KOPT-K1 (cell line): ENCODE data around the gene CDH12.
"Not testable (repeated sequence)": the region's sequence is repeated elsewhere in the genome, so short reads cannot be mapped to it uniquely, and the experiment has no call there.

Experiments used
- H3K27ac ChIP-seq: fragments of 200-600 bp; sonication (generic); 2 replicates; pipeline ENCODE4 v1.5.1; 2016; ENCODE audit warnings: antibody characterized with exemption, mild to moderate bottlenecking, low read depth, low read length; ENCODE audit not compliant: poor library complexity, severe bottlenecking
- H3K36me3 ChIP-seq: fragments of 200-600 bp; sonication (generic); 2 replicates; pipeline ENCODE4 v1.5.1; 2017; ENCODE audit warnings: antibody characterized with exemption, mild to moderate bottlenecking, low read length, moderate library complexity; ENCODE audit not compliant: insufficient read depth
- H3K9me3 ChIP-seq: fragments of 200-600 bp; sonication (generic); 2 replicates; pipeline ENCODE4 v1.5.1; 2017; ENCODE audit warnings: antibody characterized with exemption, low read length, mild to moderate bottlenecking; ENCODE audit not compliant: insufficient read depth, poor library complexity, severe bottlenecking

Gene CDH12

DNA sequence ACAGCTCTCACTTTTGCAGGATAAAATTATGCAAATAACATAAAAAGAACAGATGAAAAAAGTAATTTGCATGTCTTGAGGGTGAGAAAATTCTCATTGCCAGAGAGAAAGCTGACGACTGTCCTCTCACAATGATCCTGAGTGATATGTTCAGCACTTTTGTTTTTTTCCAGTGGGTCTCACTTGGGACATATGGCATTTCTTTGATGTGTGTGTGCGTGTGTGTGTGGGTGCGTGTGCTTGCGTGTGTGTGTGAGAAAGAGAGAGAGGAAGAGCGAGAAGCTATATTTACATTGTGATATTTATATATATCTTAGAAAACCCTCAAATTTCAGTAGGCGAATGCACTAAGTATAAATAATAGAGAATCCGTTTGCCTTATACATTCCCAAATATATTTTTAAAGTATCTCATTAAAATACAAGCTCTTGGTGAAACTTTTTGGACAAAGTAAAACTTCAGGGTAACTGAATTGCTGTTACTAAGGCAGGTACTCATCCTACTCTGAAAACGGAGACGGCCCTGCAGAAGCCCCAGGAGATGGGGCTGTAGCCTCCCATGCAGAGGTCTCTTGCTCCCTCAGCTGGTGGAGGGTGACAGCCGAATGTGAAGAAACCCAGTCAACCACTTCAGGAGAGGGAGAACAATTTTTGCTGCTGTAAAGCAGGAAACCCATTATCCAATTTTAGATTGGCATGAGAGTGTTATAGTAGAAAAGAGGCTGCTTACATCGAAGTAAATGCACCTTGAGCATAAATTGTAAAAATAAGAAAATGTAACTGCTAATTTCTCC lies 639.2 kb downstream of the CDH12 start:
- not testable (repeated sequence) for H3K9me3 ChIP-seq, H3K27ac ChIP-seq, H3K36me3 ChIP-seq

- not testable (repeated sequence) for H3K9me3 ChIP-seq, H3K27ac ChIP-seq, H3K36me3 ChIP-seq
Measured at GRCh38 chr5:22212254-22212991, 640.7 kb downstream of the CDH12 start.

DNA sequence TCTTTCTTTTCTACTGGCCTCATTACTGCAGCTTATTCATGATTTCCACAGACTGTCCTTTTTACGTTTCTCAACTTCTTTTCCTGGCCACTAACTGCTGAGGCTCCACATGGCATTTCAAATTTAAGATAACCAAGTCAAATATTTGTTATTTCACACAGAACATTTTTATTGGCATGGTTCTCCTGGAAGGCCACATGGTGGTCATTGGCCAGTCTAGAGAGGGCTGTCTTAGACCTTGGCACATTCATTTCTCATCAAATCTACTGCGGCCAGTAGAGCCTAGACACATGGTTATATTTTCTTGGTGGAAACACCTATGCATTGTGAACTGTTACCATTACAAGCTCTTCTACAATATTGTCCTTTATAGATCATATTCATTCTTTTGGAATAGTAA lies 644.7 kb downstream of the CDH12 start:
- not testable (repeated sequence) for H3K27ac ChIP-seq, H3K36me3 ChIP-seq, H3K9me3 ChIP-seq

DNA sequence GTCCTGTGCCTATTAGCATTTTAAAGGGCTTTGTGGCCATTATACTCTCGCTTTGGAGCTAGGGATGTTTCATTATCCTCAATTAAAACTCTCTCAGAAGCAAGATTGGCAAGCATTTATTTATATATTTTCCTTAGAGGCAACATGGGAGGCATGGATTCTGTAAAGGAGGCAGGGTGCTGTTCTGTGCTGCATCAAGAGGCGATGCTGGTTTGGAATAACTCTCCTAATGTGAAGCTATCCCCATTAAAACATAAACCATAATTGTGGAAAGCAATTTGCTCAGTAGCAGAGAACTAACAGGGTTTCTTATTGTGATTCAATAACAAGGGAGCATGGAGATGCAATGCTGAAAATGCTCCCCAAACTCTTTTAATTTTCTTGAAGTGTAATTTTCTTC lies 664.5 kb downstream of the CDH12 start:
- H3K27ac ChIP-seq, H3K9me3 ChIP-seq, H3K36me3 ChIP-seq: not testable (repeated sequence)

GRCh38 chr5:22187632-22188228 lies 665.4 kb downstream of the CDH12 start:
- not testable (repeated sequence) for H3K27ac ChIP-seq, H3K9me3 ChIP-seq, H3K36me3 ChIP-seq

GRCh38 chr5:22169226-22169625 lies 683.9 kb downstream of the CDH12 start:
- not testable (repeated sequence) for H3K27ac ChIP-seq, H3K36me3 ChIP-seq, H3K9me3 ChIP-seq

DNA sequence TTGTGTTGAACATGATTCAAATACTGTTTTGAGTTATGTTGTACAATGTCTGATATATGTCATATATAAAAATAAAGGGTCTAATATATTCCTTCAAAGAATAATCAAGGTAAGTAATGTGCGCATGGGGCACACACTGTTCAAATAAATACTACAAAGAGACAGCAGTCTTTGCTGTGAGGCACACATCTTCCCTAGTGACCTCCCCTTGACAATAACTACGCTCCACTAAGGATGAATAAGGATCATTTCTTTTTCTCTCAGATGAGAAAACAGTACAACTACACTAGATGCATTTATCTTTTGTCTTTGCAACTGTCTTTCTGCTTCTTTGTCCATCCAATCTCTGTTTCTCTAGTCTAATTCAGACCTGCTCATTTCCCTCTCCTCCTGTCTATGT lies 684.4 kb downstream of the CDH12 start:
- not testable (repeated sequence) for H3K27ac ChIP-seq, H3K36me3 ChIP-seq, H3K9me3 ChIP-seq

DNA sequence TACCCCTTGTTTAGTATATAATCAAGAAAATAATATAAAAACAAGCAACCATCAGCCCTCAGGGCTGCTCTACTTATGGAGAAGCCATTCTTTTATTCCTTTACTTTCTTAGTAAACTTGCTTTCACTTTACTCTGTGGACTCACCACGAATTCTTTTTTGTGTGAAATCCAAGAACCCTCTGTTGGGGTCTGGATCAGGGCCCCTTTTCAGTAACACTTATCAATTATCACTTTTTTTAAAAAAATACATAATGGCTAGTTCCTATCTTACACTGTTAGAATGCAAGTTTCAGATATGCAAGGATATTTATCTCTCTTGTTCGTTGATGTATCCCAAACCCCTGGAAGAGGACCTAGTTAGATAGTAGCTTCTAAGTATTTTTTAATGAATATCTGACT lies 687.2 kb downstream of the CDH12 start:
- H3K36me3 ChIP-seq, H3K27ac ChIP-seq, H3K9me3 ChIP-seq: not testable (repeated sequence)

- not testable (repeated sequence) for H3K27ac ChIP-seq, H3K9me3 ChIP-seq, H3K36me3 ChIP-seq
Measured at GRCh38 chr5:22164910-22165748, 688.0 kb downstream of the CDH12 start.

GRCh38 chr5:22156953-22157352 lies 696.2 kb downstream of the CDH12 start:
- not testable (repeated sequence) for H3K9me3 ChIP-seq, H3K36me3 ChIP-seq, H3K27ac ChIP-seq

- not testable (repeated sequence) for H3K27ac ChIP-seq, H3K9me3 ChIP-seq, H3K36me3 ChIP-seq
Measured at GRCh38 chr5:22154779-22155178, 698.4 kb downstream of the CDH12 start.

- not testable (repeated sequence) for H3K27ac ChIP-seq, H3K9me3 ChIP-seq, H3K36me3 ChIP-seq
Measured at GRCh38 chr5:22151801-22152200, 701.3 kb downstream of the CDH12 start.

DNA sequence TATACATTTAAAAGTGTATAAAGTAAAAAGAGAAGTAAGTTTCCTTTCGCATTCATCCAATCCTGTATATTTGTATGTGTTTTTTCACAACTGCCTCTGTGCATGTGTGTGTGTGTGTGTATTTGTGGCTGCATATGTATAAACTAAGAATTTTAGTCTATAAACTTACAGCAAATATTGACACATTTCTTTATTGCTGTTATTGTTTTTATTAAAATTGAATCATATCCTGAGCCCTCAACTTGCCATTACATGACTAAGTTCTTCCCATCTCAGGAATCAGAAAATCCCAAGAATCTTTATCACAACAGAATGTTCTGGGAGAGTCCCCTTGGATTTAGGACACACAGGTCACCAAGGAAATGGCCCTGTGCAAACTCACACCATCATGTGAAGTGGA lies 712.7 kb downstream of the CDH12 start:
- not testable (repeated sequence) for H3K9me3 ChIP-seq, H3K36me3 ChIP-seq, H3K27ac ChIP-seq

- H3K27ac ChIP-seq, H3K36me3 ChIP-seq, H3K9me3 ChIP-seq: not testable (repeated sequence)
Measured at GRCh38 chr5:22139662-22140300, 713.4 kb downstream of the CDH12 start.

DNA sequence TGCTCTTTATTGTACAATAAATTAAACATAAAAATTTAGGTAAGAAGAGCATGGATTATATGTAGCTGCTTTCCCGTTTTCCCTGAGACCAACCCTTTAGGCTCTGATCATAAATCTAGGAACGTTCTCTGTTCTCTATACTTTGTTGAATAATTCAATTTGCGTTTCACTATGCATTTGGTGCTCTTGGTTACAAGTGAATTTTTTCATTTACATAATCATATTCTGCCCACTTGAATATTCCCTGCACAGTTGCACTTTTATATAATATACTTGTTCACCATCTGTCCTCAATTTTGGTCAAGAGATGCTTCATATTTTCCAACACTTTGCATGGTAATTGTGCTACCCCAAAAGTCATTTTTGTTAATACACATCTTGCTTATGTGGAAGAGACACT lies 741.8 kb downstream of the CDH12 start:
- no peaks in the 10 kb centered on the region for H3K36me3 ChIP-seq
- H3K9me3 ChIP-seq, result no peaks in the 10 kb centered on the region
- H3K27ac ChIP-seq, result no peak overlapping the region
